GM21447 (cell line): ENCODE measurements around the gene LMBRD2.

Source experiments
- ATAC-seq: cut with Tn5 transposase; IDR thresholded peaks from one replicate; pipeline ENCODE4 v1.9.1; 2021; ENCODE audit not compliant: unreplicated experiment

Gene LMBRD2

GRCh38 chr5:36055984-36056383 is 95.7 kb downstream of the LMBRD2 start:
- no peak for ATAC-seq

- ATAC-seq: no peak
Measured at GRCh38 chr5:36054647-36055046, 97.0 kb downstream of the LMBRD2 start.

GRCh38 chr5:36052538-36052937 is 99.1 kb downstream of the LMBRD2 start:
- no peak for ATAC-seq

GRCh38 chr5:36049949-36050348 is 101.7 kb downstream of the LMBRD2 start:
- ATAC-seq: no peak
